A673 (cell line): Measurements from ENCODE around the gene RAPGEF2. TPM values are rescaled to one million over a fixed set of nuclear protein-coding genes. Genes with fewer than 3 reads are reported as not detected.
"Not testable (repeated sequence)": the region's sequence is repeated elsewhere in the genome, so short reads cannot be mapped to it uniquely, and the experiment has no call there.

Experiments used
- BruUV-seq: library from RNA; stranded (reverse); fragments of 400-500 nt; replicated peaks from 2 replicates; lab custom pipeline; 2021; lab: Mats Ljungman, UMichigan
- CTCF ChIA-PET: fragments of 300-600 bp; sonication (Branson Sonifier 250); formaldehyde crosslinking; loops from one replicate; lab custom pipeline; 2022; ENCODE audit warnings: antibody characterized with exemption; lab: Charles Lee
- POLR2A ChIA-PET: fragments of 300-600 bp; sonication (Branson Sonifier 250); formaldehyde crosslinking; loops from one replicate; lab custom pipeline; 2022; ENCODE audit warnings: antibody characterized with exemption; ENCODE audit not compliant: low non-redundant PET; lab: Charles Lee
- DNase-seq: peaks from one replicate; pipeline ENCODE4 v3.0.0-alpha.2; 2015; ENCODE audit warnings: low spot score
- H3K27ac ChIP-seq: fragments of 200-600 bp; sonication (generic); 2 replicates; pipeline ENCODE4 v1.5.1; 2016; ENCODE audit warnings: mixed run types, low read depth, mild to moderate bottlenecking, mixed read lengths, antibody characterized with exemption, low read length; ENCODE audit not compliant: poor library complexity, severe bottlenecking
- H3K27me3 ChIP-seq: fragments of 200-600 bp; sonication (generic); replicated peaks from 2 replicates; pipeline ENCODE4 v1.6.1; 2017; ENCODE audit warnings: mixed run types, low read depth, mild to moderate bottlenecking, mixed read lengths, antibody characterized with exemption, low read length; ENCODE audit not compliant: insufficient read depth, poor library complexity
- H3K36me3 ChIP-seq: fragments of 200-600 bp; sonication (generic); 2 replicates; pipeline ENCODE4 v1.6.1; 2016; ENCODE audit warnings: mixed run types, mild to moderate bottlenecking, mixed read lengths, antibody characterized with exemption, low read length; ENCODE audit not compliant: insufficient read depth, poor library complexity, severe bottlenecking
- H3K4me1 ChIP-seq: fragments of 200-600 bp; sonication (generic); 2 replicates; pipeline ENCODE4 v1.6.1; 2017; ENCODE audit warnings: mixed run types, mild to moderate bottlenecking, mixed read lengths, antibody characterized with exemption, low read length; ENCODE audit not compliant: insufficient read depth, poor library complexity, severe bottlenecking
- H3K4me3 ChIP-seq: fragments of 200-600 bp; sonication (generic); 2 replicates; pipeline ENCODE4 v1.5.1; 2016; ENCODE audit warnings: low read depth, mixed run types, mild to moderate bottlenecking, mixed read lengths, low read length; ENCODE audit not compliant: poor library complexity, severe bottlenecking
- H3K9me3 ChIP-seq: fragments of 200-600 bp; sonication (generic); 2 replicates; pipeline ENCODE4 v1.6.1; 2016; ENCODE audit warnings: mixed run types, low read depth, mild to moderate bottlenecking, mixed read lengths, antibody characterized with exemption, low read length; ENCODE audit not compliant: poor library complexity, severe bottlenecking
- CTCF ChIP-seq: fragments of 300-800, 200-600 bp; sonication (generic); conservative IDR thresholded peaks from 2 replicates; pipeline ENCODE4 v1.5.1; 2017; ENCODE audit warnings: low read depth, mild to moderate bottlenecking, antibody characterized with exemption, low read length, moderate library complexity, mixed read lengths
- EZH2 ChIP-seq: fragments of 200-600 bp; sonication (generic); IDR thresholded peaks from 2 replicates; pipeline ENCODE4 v1.6.1; 2017; ENCODE audit warnings: borderline replicate concordance, low read depth, mild to moderate bottlenecking, mixed read lengths, antibody characterized with exemption, low read length; ENCODE audit not compliant: poor library complexity, severe bottlenecking
- intact Hi-C: fragments of 100-400 bp; cut with micrococcal nuclease; formaldehyde crosslinking; loops from one replicate; pipeline ENCODE4 v1.10.0; 2022; ENCODE audit not compliant: unreplicated experiment
- total RNA-seq: library from RNA; stranded (reverse); gene quantifications from 2 replicates; pipeline ENCODE4 v1.2.3, GENCODE V29; 2021

The RAPGEF2 gene
- total RNA-seq, 1 experiment from 2014 or later = 31.9 TPM

GRCh38 chr4:159315879-159316278 lies 213.0 kb downstream of the RAPGEF2 start:
- CTCF ChIA-PET, BruUV-seq, H3K4me1 ChIP-seq, POLR2A ChIA-PET, H3K36me3 ChIP-seq, H3K4me3 ChIP-seq, H3K27me3 ChIP-seq, H3K27ac ChIP-seq, H3K9me3 ChIP-seq: not testable (repeated sequence)
- peak; percentile 61 for TF ChIP-seq CTCF
- intact Hi-C loops = loop anchor here (5.0 kb wide), 1 partner anchor 114 kb away; no protein-coding TSS in a partner anchor
- DNase-seq = peak; percentile 60

GRCh38 chr4:159317203-159317602 lies 214.3 kb downstream of the RAPGEF2 start:
- no TSS peak for BruUV-seq
- intact Hi-C loops = loop anchor here (5.0 kb wide), 1 partner anchor 115 kb away; no protein-coding TSS in a partner anchor

GRCh38 chr4:159319027-159319426 lies 216.1 kb downstream of the RAPGEF2 start:
- Histone ChIP-seq H3K27ac (no peak overlapping the region), H3K27me3 (no peaks in the 10 kb centered on the region), H3K4me3 (no peak overlapping the region), H3K4me1 (no peaks in the 10 kb centered on the region), H3K9me3 (no peaks in the 10 kb centered on the region), H3K36me3 (peaks cover 13% of the 10 kb centered on the region)
- intact Hi-C loops = loop anchor here (5.0 kb wide), 1 partner anchor 117 kb away; no protein-coding TSS in a partner anchor
- POLR2A ChIA-PET = no interaction called here
- CTCF ChIA-PET = no interaction called here
- DNase-seq = no peak
- no TSS peak for BruUV-seq
- TF ChIP-seq CTCF (no peak), EZH2 (no peak)

More at GRCh38 chr4:159317203-159317602, 214.3 kb downstream of the RAPGEF2 start:
- Histone ChIP-seq H3K9me3 (no peaks in the 10 kb centered on the region), H3K36me3 (peaks cover under 1% of the 10 kb centered on the region), H3K4me3 (no peak overlapping the region), H3K27me3 (no peaks in the 10 kb centered on the region), H3K27ac (no peak overlapping the region), H3K4me1 (no peaks in the 10 kb centered on the region)
- ChIA-PET CTCF (no interaction called here), POLR2A (no interaction called here)
- DNase-seq = no peak
- no peak for TF ChIP-seq EZH2
- no peak for TF ChIP-seq CTCF
